Left hindlimb (tissue), 1 donor: ENCODE data around the gene COL16A1.

Experiments
- DNase-seq: peaks from one replicate; pipeline ENCODE4 v3.0.0-alpha.2; 2018

COL16A1 gene

GRCh38 chr1:31683997-31684396, 19.8 kb downstream of the COL16A1 start:
- DNase-seq, result no peak

- DNase-seq, result no peak
Measured at GRCh38 chr1:31681415-31681814, 22.4 kb downstream of the COL16A1 start.

GRCh38 chr1:31679676-31680230, 24.1 kb downstream of the COL16A1 start:
- DNase-seq, result no peak

GRCh38 chr1:31679091-31679490, 24.7 kb downstream of the COL16A1 start:
- no peak for DNase-seq

DNA sequence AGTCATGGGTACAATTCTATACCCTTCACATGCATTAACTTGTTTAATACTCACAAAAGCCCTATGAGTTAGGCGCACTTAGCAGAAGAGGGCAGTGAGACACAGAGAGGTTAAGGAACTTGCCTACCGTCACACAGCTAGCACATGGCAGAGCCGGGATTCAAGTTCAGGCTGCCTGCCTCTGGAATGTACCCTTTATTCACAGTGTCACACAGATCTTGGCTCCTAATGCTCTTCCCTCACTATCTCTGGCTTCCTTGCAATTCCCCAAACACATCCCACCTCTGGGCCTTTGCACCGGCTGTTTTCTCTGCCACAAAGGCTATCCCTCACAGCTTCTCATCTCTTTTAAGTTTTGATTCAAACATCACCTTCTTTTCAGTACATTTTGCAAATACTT, 25.1 kb downstream of the COL16A1 start:
- no peak for DNase-seq

DNA sequence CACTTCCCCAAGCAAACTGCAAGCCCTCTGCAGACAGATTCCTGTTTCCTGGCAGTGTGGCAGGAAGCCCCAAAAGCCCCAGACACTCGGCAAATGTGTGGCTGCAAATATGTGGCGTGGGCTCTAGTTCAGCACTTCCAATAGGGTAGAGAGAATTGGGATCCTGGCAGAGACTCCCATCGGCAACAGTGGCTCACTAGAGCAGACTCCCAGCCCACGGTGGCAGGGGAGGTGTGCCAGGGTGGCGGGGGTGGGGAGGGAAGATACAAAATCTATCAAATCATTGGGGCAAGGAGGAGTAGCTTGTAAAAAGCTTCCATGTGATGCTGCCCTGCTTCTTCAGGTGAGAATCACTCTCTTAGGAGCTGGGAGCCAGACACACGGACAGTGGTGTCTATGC, 25.9 kb downstream of the COL16A1 start:
- DNase-seq, result no peak

GRCh38 chr1:31677401-31677800, 26.4 kb downstream of the COL16A1 start:
- no peak for DNase-seq

DNA sequence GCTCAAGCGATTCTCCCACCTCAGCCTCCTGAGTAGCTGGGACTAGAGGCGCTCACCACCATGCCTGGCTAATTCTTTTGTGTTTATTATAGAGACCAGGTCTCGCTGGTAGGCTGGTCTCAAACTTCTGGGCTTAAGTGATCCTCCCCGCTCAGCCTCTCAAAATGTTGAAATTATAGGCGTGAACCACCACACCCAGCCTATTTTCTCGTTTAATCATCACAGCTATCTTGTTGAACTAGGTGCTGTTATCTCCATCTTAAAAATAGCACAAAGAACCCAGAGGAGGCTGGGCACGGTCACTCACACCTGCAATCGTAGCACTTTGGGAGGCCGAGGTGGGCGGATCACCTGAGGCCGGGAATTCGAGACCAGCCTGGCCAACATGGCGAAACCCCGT, 28.1 kb downstream of the COL16A1 start:
- DNase-seq, result no peak

DNA sequence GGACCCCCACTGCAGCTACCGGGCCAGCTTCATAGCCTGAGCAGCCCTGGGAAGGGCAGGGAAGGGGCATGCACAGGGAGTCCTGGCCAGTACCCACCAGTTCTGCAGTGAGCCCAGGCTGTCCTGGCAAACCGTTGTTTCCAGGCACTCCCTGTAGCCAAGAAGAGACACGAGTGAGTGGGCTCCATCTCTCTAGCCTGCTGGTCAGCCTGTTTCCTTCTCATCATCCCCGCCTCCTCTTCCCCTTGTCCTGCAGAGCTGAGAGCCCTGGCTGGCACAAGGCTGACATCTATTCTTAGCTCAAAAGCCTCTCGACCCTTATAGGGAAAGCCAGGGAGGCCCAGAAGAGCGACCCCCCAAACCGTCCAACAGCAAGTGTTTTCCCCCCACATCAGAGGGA, 28.7 kb downstream of the COL16A1 start:
- no peak for DNase-seq

GRCh38 chr1:31674626-31675025, 29.2 kb downstream of the COL16A1 start:
- DNase-seq, result no peak

DNA sequence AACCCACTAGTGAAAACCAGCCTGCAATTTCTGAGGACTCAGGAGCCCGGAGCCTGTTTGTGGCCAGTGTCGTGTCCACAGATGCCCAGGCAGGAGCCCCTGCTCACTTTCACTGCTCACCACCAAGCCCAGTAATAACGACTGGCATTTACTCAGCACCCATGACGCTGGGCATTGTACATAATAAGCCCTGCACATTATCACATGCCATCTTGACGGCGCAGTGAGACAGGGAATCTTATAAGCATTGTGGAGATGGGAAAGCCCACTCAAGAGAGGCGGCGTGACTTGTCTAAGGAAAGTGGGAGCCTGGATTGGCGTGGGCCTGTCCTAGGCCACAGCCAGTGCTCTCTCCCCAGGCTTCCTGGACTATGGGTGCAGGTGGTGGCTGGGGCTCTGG, 30.4 kb downstream of the COL16A1 start:
- no peak for DNase-seq

DNA sequence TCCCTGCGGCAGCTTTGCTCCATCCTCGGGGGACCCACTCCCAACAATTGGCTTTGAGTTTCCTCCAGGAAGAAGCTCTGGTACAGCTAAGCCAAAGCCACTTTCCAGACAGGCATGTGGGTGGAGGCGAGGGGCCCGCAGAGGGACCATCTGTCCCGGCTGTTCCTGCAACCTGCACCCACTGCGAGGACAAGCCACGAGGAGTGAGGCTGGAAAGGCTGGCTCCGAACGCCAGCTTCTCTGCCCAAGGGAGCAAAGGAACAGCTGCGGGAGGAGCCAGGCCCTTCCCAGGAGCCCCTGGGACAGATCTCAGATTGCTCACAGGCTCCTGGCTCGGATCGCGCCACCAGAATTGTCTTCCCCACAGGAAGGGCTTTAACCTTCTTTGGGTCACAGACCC, 30.8 kb downstream of the COL16A1 start:
- no peak for DNase-seq

DNA sequence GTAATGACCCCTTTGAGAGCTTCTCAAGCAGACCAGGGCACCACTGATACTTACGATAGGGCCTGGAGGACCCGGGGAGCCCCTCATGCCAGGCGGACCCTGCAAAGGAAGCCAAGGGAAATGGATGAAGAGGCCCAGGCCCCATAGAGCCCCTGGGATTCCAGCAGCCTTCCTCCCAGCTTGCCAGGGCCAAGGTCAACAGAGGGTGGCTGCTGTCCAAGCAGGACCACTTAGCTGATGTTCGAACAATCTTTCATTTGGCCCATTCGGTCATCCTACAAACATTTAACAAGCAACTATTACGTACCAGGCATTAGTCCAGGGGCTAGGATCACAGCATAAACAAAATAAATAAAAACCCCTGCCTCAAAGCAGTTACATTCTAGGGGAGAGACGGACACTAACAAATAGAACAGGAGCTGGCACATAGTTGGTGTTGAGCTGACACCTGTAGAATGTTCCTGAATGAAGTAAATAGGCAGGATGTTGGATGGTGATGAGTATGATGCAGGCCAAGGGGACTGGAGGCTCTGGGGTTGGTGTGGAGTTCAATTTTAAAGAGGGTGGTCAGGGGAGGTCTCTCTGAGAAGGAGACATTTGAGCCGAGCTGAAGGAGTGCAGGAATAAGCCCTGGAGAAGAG, 32.1 kb downstream of the COL16A1 start:
- DNase-seq, result no peak

- no peak for DNase-seq
Measured at GRCh38 chr1:31671147-31671546, 32.7 kb downstream of the COL16A1 start.

DNA sequence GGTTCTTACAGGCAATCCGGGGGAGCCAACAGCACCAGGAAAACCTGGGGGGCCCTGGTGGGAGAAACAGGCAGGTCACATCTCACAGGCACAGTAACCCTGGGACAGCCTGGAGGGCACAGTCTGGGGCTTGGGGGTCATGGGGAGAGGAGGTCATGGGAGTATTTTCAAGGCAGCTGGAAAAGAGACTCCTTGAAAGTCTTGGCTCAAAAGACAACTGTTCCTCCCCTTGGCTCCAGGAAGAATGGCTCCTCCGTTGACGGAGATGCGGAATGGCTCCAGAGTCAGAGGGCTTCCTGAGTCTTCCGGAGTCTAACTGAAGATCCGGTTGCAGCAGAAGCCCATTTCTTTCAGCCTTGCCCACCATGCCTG, 33.2 kb downstream of the COL16A1 start:
- DNase-seq, result no peak

DNA sequence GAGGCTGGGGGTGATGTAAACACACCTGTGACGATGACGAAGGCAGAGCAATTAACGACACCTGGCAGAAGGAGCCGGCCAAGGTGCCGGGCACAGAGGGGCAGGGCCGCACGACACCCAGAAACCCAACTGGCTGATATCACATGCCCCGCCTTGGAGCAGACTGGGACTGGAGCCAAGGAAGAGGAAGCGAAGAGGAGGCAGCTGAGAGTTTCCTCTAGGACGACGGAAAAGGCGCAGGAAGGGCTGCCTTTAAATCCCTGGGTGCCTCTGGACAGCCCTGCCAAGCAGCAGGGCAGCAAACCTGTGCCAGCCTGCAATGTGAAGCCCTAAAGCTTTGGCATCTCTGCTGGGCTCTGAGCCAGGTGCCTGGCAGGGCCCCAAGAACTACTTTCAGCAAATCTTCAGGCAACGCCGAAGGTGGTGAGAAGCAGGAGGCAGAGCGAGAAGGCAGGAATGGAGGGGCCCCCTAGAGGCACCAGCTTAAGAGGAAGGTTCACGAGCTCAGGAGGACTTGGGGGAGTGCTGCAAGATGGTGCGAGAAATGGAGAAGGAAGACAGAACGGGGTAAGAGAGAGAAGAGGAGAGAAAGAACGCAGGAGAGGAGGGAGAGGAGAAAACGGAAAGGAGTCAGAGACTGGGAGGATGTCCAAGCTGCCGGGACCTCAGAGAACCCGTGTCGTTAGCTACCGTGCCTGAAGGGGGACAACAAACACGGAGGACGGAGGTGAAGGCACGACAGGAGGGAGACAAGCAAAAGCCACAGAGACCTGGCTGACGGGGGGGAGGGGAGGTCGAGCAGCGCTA, 33.8 kb downstream of the COL16A1 start:
- DNase-seq, result peak; percentile 83

DNA sequence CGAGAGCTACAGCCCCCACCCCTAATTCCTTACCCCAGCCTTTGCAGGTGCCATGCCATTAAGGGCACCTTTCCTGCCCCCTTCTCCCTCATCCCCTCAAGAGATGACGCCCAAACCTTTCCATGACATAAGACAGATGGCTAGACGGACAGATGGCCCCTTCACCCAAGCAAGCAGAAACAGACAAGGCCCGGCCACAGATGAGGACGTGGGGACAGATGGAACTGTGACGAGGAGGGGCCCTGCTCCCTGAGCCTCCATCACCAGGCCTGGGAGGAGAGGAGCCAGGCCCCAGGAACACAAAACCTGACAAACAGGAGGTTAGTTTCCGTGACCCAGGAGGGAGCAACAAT, 34.4 kb downstream of the COL16A1 start:
- no peak for DNase-seq

- DNase-seq, result no peak
Measured at GRCh38 chr1:31668303-31668883, 35.4 kb downstream of the COL16A1 start.

GRCh38 chr1:31667065-31667785, 36.6 kb downstream of the COL16A1 start:
- DNase-seq, result no peak

GRCh38 chr1:31666263-31666963, 37.4 kb downstream of the COL16A1 start:
- DNase-seq, result no peak

DNA sequence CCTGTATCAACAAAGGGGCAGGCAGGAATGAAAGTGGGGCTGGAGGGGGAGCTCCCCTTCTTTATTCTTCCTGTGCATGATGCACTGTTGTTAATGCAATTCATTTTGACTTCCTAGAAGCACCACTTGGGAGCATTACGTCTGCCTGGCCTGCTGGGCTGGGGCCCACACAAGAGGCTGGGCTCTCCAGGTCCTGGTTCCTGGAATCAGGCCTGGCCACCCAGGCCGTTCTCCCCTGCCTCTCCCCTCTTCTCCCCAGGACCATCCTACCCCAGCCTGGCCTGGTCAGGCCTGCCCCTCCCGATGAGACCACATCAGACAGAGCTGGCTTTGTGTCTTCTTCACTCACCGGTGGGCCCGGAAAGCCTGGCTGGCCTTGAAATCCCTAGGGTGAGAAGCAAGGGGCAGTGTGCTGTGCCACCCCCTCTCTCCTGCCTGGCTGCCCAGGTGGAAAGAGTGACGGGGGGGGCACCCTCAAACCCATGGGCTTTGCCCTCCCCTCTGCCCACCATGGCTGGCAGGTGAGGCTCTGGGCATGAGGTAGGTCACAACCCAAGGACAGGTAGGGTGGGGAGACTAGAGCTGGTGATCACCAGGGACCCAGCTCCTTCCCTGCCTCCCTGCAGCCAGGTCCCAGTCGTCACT, 38.5 kb downstream of the COL16A1 start:
- DNase-seq, result peak; percentile 80

DNA sequence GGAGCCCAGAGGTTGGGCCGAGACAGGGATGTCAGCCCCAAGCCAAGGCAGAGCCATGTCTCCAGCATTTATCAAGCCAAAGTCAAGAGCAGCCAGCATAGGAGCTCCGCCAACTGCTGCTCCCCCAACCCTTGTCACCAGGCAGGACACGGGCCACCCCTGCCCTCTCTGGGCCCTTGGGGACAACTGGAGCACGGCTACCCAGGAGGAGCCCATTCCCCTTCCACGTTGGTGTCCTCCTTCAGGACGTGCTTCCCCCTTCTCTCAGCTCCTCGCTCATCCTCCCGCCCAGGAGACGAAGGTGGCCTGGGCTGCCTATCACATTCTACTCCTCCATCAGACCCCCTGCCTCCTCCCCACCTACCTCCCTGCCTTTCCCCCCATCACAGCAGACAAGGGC, 39.3 kb downstream of the COL16A1 start:
- no peak for DNase-seq
